GM19025 (cell line): ENCODE data around the gene C16orf78.
A peak's percentile ranks its signal among the peaks of the same experiment; 100 is the strongest.

ENCODE experiments used
- ATAC-seq: cut with Tn5 transposase; IDR thresholded peaks from one replicate; pipeline ENCODE4 v1.9.1; 2021; ENCODE audit warnings: mild to moderate bottlenecking, low read depth, moderate library complexity; ENCODE audit not compliant: unreplicated experiment

C16orf78 gene

GRCh38 chr16:49424961-49425360, 51.4 kb downstream of the C16orf78 start:
- ATAC-seq: no peak

- no peak for ATAC-seq
Observed at GRCh38 chr16:49427771-49428170, 54.2 kb downstream of the C16orf78 start.

DNA sequence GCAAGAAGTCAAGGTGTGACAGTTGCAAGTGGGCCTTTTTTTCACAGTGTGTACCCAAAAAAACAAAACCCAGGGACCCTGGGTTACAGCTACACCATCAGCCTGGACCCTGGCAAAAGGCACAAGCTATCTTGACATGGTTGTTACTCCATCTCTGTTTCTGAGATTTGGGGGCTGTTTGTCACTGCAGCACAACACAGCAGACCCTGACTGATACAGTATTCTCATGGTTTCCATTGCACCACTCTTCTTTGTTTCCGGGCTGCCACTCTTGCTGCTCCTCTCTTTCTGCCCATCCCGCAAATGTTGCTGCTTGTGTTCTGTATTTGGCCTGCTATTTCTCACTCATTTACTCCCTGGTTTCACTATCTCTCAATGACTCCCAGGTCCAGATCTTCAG, 55.2 kb downstream of the C16orf78 start:
- ATAC-seq: no peak

GRCh38 chr16:49431040-49431439, 57.4 kb downstream of the C16orf78 start:
- ATAC-seq: no peak

DNA sequence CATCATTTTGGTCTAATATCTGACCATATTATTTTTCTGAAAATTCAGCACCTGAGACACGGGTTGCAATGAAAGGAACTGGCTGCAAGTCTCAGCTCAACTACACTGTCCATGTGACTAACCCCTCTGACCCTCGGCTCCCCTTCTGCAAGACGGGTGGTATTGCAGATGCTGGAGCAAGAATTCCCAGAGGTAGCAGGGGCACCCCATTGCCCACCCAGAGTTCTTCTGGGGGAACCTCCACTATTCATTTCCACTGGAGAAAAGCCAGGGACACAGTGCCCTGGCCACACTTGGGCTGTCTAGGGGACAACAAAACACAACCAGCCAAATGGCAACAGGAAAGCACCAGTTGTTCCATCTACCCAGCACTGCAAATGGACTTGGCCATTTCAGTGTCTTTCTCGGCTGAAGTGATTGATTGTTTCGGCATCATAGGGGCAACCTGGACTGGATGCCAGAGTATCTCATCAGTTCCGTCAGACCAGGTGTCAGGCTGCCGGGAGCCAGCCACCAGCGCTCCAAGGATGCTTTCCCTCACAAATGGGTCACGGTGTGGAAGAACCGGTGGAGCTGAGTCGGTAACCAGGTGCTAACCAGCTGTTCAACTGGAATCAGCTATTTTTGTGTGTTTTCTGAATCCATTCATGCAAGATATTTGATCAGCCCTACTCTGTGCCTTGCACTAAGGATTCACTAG, 58.1 kb downstream of the C16orf78 start:
- ATAC-seq: no peak

DNA sequence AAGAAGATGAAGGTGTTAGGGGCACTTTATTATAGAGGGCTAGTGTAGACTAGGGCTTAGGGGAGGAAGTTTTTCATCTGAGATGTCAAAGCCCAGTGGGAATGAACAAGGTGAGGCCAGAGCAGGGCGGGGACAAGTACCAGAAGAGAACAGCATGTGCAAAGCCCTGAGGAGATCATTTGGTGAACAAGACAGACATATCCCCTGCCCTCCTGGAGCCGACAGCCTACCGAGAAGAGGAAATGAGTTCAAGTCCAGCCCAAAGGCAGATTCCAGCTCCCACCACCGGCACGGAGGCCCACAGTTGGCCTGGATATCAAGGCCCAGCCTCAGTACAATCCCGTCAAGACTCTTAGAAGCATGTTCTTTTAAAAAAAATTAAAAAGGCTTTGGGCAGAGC, 61.1 kb downstream of the C16orf78 start:
- ATAC-seq: no peak

DNA sequence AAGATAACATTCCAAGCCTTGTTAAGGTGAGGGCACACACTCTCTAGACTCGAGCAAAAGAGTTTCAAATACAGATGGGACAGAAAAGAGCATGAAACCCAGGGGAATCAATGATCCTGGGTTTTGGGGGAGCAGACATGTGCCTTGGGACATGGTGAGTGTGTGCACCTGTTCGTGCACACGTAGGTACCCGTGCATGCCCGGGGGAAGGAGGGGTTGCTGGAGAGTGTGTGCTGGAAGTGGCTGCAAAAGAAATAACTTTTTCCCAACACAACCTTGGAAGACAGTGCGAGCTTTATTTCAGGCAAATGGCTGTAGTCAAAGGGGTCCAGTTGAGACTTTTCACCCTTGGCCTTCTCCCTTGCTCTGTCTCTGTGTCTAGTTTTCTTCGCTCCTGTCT, 62.6 kb downstream of the C16orf78 start:
- ATAC-seq: no peak

GRCh38 chr16:49437344-49437743, 63.7 kb downstream of the C16orf78 start:
- ATAC-seq: no peak

DNA sequence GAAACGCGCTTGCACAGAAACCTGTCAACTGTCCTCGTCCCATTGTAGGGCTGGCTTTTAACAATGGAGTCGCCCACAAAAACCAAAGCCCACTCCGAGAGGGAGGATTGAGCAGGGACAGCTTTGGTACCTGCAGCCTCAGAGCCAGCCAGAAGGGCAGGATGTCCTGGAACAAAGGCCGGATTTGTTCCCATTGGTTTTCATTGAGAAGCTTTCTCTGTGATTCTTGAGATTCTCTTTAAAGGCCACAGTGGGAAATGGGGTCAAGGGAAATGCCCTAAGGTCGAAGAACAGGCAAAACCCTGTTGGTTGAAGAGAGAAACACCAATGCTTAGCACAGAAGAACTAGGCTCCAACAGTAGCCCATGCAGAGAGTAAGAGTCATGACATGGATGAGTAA, 65.4 kb downstream of the C16orf78 start:
- no peak for ATAC-seq

DNA sequence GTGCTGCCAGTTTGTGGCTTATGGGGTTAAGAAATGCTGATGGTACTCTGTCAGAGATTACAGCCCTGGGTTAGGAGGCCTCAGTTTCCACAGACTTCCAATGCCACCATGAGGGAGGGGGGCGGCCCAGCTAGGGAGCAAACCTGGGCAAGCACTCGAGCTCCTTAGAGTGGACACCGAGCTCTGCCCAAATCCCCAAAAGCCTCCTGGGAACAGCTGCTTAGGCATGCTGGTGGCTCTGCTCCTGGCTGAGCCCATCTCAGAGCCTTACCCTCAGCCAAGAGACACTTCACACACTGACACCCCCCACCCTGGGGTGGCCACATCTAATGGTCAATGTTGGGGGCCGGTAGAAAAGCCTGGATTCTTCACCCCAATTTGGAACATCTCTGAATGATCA, 66.1 kb downstream of the C16orf78 start:
- no peak for ATAC-seq

- ATAC-seq: no peak
Observed at GRCh38 chr16:49440156-49441065, 66.8 kb downstream of the C16orf78 start.

GRCh38 chr16:49441366-49441780, 67.8 kb downstream of the C16orf78 start:
- peak; percentile 96 for ATAC-seq

- ATAC-seq: no peak
Observed at GRCh38 chr16:49442805-49443204, 69.2 kb downstream of the C16orf78 start.

- no peak for ATAC-seq
Observed at GRCh38 chr16:49443576-49443975, 70.0 kb downstream of the C16orf78 start.

GRCh38 chr16:49446805-49447204, 73.2 kb downstream of the C16orf78 start:
- no peak for ATAC-seq
